ENCODE results near the gene ABTB1.

DNA sequence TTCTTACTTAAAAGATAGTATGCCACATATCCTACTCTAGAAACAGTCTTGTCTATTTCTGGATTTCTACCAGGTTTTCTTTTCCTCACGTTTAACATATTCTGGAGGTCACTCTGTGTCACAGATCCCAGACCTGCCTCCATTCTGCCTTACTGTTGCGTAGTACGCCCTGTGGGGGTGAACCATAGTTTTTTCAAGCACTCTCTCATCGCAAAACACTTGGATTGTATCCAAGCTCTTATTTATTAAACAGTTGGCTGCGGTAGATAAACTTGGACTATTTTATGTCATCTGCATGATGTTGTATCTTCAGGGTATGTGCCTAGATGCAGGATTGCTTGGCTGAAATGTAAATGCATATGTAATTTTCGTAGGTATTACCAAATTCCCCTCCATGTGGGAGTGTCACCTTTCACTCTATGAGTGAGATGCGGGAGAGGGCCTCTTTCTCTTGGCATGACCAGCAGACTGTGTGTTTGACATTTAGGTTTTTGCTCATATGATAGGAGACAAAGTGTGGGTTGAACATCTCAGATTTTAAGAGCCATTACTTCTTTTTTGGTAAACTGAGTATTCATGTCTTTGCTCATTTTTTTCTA lies 55.8 kb downstream of the ABTB1 start:
- no peak for TF ChIP-seq POLR2A (IDR thresholded peaks at IDR 0.05)
- TF ChIP-seq CTCF (IDR thresholded peaks at IDR 0.05): no peak
- TF ChIP-seq POLR2AphosphoS5 (IDR thresholded peaks at IDR 0.05): no peak
- no peak for TF ChIP-seq EP300 (IDR thresholded peaks at IDR 0.05)

Data from gastroesophageal sphincter (tissue), 3 donors.